SJSA1 (cell line): ENCODE results near the gene JKAMP. TPM values are rescaled to one million over a fixed set of nuclear protein-coding genes. Genes with fewer than 3 reads are reported as not detected.
"Not testable (repeated sequence)": the region's sequence is repeated elsewhere in the genome, so short reads cannot be mapped to it uniquely, and the experiment has no call there.

Source experiments
- DNase-seq, 2 experiments: peaks; one replicate each; pipeline ENCODE4 v3.0.0-alpha.2; 2015 to 2020; ENCODE audit warnings: low spot score in 2 of 2, low read depth in 1 of 2
- H3K27ac ChIP-seq: fragments of 250-450 bp; sonication (Bioruptor Pico); 2 replicates; pipeline ENCODE4 v1.5.1; 2020; ENCODE audit warnings: mild to moderate bottlenecking, moderate library complexity
- H3K27me3 ChIP-seq: fragments of 250-450 bp; sonication (Bioruptor Pico); replicated peaks from 2 replicates; pipeline ENCODE4 v1.5.1; 2020; ENCODE audit warnings: mild to moderate bottlenecking, moderate library complexity
- H3K36me3 ChIP-seq: fragments of 250-450 bp; sonication (Bioruptor Pico); 2 replicates; pipeline ENCODE4 v1.5.1; 2020; ENCODE audit warnings: mild to moderate bottlenecking
- H3K4me1 ChIP-seq: fragments of 250-450 bp; sonication (Bioruptor Pico); replicated peaks from 2 replicates; pipeline ENCODE4 v1.6.1; 2021; ENCODE audit warnings: mild to moderate bottlenecking
- H3K4me3 ChIP-seq: fragments of 250-450 bp; sonication (Bioruptor Pico); 2 replicates; pipeline ENCODE4 v1.5.1; 2020; ENCODE audit warnings: mild to moderate bottlenecking
- H3K9me3 ChIP-seq: fragments of 250-450 bp; sonication (Bioruptor Pico); replicated peaks from 2 replicates; pipeline ENCODE4 v1.5.1; 2020; ENCODE audit warnings: mild to moderate bottlenecking
- total RNA-seq: library from RNA; depleted of rRNA; stranded (reverse); fragments of >200 nt; shearing (Covaris generic); gene quantifications from 2 replicates; pipeline ENCODE4 v1.2.3, GENCODE V29; 2014; rRNA removed

Gene JKAMP, protein sequence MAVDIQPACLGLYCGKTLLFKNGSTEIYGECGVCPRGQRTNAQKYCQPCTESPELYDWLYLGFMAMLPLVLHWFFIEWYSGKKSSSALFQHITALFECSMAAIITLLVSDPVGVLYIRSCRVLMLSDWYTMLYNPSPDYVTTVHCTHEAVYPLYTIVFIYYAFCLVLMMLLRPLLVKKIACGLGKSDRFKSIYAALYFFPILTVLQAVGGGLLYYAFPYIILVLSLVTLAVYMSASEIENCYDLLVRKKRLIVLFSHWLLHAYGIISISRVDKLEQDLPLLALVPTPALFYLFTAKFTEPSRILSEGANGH
- 112 and 116 TPM in 2 replicates for total RNA-seq

GRCh38 chr14:59483819-59484638 lies at the start of gene JKAMP, which contains the start of gene L3HYPDH:
Gene JKAMP, plus strand, starts transcription at chr14:59484517. Its CDS starts 73 bp downstream, at chr14:59484590.
Gene L3HYPDH, minus strand, starts transcription at chr14:59484408. Its CDS starts 92 bp downstream, at chr14:59484316.
- peak within 1 kb of the TSS; percentile 89 for H3K4me3 ChIP-seq

GRCh38 chr14:59435101-59435500 lies 49.2 kb upstream of the JKAMP start:
- no peak overlapping the region for H3K27ac ChIP-seq
- no peaks in the 10 kb centered on the region for H3K27me3 ChIP-seq
- 0 out of 2 replicates have a peak, but pooled peaks cover 5% of the 10 kb centered on the region for H3K36me3 ChIP-seq
- DNase-seq, result no peak
- H3K4me1 ChIP-seq, result peaks cover 15% of the 10 kb centered on the region
- H3K4me3 ChIP-seq, result no peak overlapping the region
- no peaks in the 10 kb centered on the region for H3K9me3 ChIP-seq

More at GRCh38 chr14:59483819-59484638, at the start of gene JKAMP, which contains the start of gene L3HYPDH:
- Histone ChIP-seq H3K36me3 (peaks cover 46% of the 10 kb centered on the region), H3K9me3 (no peaks in the 10 kb centered on the region), H3K27ac (peak within 1 kb of the TSS; percentile 98), H3K27me3 (no peaks in the 10 kb centered on the region), H3K4me1 (peaks cover 31% of the 10 kb centered on the region)
- DNase-seq, result peak; percentile 96 to 97

GRCh38 chr14:59435987-59436386 lies 48.3 kb upstream of the JKAMP start:
- DNase-seq, result no peak
- Histone ChIP-seq H3K36me3 (0 out of 2 replicates have a peak, but pooled peaks cover 5% of the 10 kb centered on the region), H3K4me3 (no peak overlapping the region), H3K27me3 (no peaks in the 10 kb centered on the region), H3K27ac (no peak overlapping the region), H3K9me3 (no peaks in the 10 kb centered on the region), H3K4me1 (peaks cover 15% of the 10 kb centered on the region)

DNA sequence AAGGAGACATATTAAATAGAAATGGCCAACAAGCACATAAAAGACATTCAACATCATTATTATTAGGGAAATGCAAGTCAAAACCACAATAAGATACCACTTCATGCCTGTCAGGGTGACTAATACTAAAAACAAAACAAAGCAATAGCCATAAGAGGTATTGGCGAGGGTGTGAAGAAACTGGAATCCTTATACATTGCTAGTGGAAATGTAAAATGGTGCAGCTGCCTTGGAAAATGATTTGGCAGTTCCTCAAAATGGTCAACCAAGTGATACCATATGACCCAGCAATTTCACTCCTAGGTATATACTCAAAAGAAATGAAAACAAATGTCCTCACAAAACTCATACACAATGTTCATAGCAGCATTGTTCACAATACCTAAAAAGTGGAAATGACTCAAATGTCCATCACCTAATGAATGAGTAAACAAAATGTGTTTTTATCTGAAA lies 46.1 kb upstream of the JKAMP start:
- no peaks in the 10 kb centered on the region for H3K9me3 ChIP-seq
- 0 out of 2 replicates have a peak, but pooled peaks cover 5% of the 10 kb centered on the region for H3K36me3 ChIP-seq
- DNase-seq, result peak in 1 of 2 experiments; percentile 34
- no peak overlapping the region for H3K4me3 ChIP-seq
- H3K27ac ChIP-seq, result 0 out of 2 replicates have a peak overlapping the region, but pooled peaks have one; percentile 4
- peaks cover 15% of the 10 kb centered on the region for H3K4me1 ChIP-seq
- no peaks in the 10 kb centered on the region for H3K27me3 ChIP-seq

- 0 out of 2 replicates have a peak, but pooled peaks cover 5% of the 10 kb centered on the region for H3K36me3 ChIP-seq
- H3K4me1 ChIP-seq, result peaks cover 15% of the 10 kb centered on the region
- H3K9me3 ChIP-seq, result no peaks in the 10 kb centered on the region
- H3K27me3 ChIP-seq, result no peaks in the 10 kb centered on the region
- no peak overlapping the region for H3K4me3 ChIP-seq
- DNase-seq, result no peak
- no peak overlapping the region for H3K27ac ChIP-seq
Measured at GRCh38 chr14:59439256-59439965, 44.9 kb upstream of the JKAMP start.

DNA sequence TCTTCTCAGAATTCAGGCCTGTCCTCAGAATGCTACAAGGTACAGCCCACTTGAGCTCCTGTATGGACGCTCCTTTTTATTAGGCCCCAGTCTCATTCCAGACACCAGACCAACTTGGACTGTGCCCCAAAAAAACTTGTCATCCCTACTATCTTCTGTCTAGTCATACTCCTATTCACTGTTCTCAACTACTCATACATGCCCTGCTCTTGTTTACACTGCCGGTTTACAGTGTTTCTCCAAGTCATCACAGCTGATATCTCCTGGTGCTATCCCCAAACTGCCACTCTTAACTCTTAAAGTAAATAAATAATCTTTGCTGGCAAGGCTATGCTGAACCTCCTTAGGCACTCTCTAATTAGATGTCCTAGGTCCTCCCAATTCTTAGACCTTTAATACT lies 35.6 kb upstream of the JKAMP start:
- DNase-seq, H3K4me1 ChIP-seq, H3K4me3 ChIP-seq, H3K9me3 ChIP-seq, H3K27ac ChIP-seq, H3K27me3 ChIP-seq: not testable (repeated sequence)
- peaks cover 25% of the 10 kb centered on the region for H3K36me3 ChIP-seq

DNA sequence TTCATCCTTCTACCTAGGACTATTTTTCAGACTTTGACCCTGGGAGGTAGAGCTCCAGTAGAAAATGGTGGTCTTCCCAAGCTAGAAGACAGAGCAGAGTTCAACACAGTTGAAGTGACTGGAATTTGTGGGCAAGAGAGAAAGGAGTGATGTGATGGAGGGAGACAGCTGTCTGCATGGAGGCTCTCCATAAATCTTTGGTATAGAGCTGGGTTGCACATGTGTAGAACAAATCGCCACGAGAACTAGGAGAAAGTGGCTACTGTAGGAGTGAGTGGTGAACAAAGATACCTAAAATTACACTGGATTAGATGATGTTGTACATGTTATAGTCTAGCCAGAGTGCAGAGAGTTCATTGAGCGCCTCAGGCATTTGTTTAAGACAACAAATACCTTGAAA lies 33.6 kb upstream of the JKAMP start:
- Histone ChIP-seq H3K4me3 (no peak overlapping the region), H3K4me1 (peaks cover 13% of the 10 kb centered on the region), H3K27ac (no peak overlapping the region), H3K27me3 (no peaks in the 10 kb centered on the region), H3K9me3 (no peaks in the 10 kb centered on the region), H3K36me3 (peaks cover 42% of the 10 kb centered on the region)
- no peak for DNase-seq

DNA sequence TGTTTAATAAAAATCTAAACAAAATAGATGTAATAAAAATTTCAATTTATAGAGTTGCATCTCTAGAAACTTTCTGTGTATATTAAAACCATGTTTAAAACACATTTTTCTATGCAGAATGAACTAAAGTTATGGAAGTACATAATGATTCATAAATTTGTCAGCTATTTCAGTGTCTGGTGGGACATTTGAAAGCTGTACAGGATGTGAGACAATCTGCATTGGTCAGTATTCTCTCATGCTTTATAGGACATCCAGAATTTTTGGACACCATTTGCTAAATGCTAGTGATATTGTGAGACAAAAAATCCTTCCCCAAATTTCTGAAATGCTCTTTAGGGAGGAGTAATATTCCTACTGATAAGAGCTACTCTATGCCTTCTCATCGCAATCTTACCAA lies 32.5 kb upstream of the JKAMP start:
- no peak overlapping the region for H3K27ac ChIP-seq
- H3K9me3 ChIP-seq, result no peaks in the 10 kb centered on the region
- DNase-seq, result no peak
- peaks cover 53% of the 10 kb centered on the region for H3K36me3 ChIP-seq
- H3K4me1 ChIP-seq, result peaks cover 13% of the 10 kb centered on the region
- H3K4me3 ChIP-seq, result no peak overlapping the region
- H3K27me3 ChIP-seq, result no peaks in the 10 kb centered on the region

- H3K9me3 ChIP-seq, result no peaks in the 10 kb centered on the region
- H3K27me3 ChIP-seq, result no peaks in the 10 kb centered on the region
- peaks cover 74% of the 10 kb centered on the region for H3K36me3 ChIP-seq
- H3K27ac ChIP-seq, result no peak overlapping the region; the same call in 1 of the 2 replicates
- peak; percentile 47 to 51 for DNase-seq
- H3K4me1 ChIP-seq, result peaks cover 13% of the 10 kb centered on the region
- no peak overlapping the region for H3K4me3 ChIP-seq
Measured at GRCh38 chr14:59454139-59454538, 30.2 kb upstream of the JKAMP start.

- DNase-seq, result no peak
- Histone ChIP-seq H3K36me3 (peaks cover 87% of the 10 kb centered on the region), H3K27ac (no peak overlapping the region), H3K9me3 (no peaks in the 10 kb centered on the region), H3K4me3 (no peak overlapping the region), H3K27me3 (no peaks in the 10 kb centered on the region), H3K4me1 (peaks cover 13% of the 10 kb centered on the region)
Measured at GRCh38 chr14:59455411-59455810, 28.9 kb upstream of the JKAMP start.

DNA sequence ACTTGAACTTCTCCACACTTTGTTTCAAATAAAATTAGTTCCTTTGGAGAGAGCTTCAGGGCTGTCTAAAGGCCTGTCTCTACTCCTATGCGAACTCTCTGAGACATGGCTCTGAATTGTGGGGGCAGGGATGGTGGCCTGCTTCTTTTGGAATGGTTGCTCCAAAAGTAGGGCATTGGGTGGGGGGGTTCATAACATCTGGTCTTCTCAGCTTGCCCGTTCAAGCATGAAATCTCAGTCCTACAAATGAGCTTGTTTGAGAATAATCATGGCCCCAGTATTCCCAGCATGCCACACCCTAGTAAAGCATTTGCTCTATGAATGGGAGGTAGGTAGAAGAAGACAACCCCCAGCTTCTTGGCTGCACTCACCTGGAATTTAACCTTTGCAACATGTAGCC lies 25.8 kb upstream of the JKAMP start:
- no peak for DNase-seq
- peaks cover 93% of the 10 kb centered on the region for H3K36me3 ChIP-seq
- H3K27ac ChIP-seq, result no peak overlapping the region
- peaks cover 16% of the 10 kb centered on the region for H3K4me1 ChIP-seq
- no peaks in the 10 kb centered on the region for H3K9me3 ChIP-seq
- no peaks in the 10 kb centered on the region for H3K27me3 ChIP-seq
- no peak overlapping the region for H3K4me3 ChIP-seq

- no peaks in the 10 kb centered on the region for H3K9me3 ChIP-seq
- no peak overlapping the region for H3K27ac ChIP-seq
- H3K4me3 ChIP-seq, result no peak overlapping the region
- no peak for DNase-seq
- peaks cover 90% of the 10 kb centered on the region for H3K36me3 ChIP-seq
- peaks cover 9% of the 10 kb centered on the region for H3K4me1 ChIP-seq
- no peaks in the 10 kb centered on the region for H3K27me3 ChIP-seq
Measured at GRCh38 chr14:59460378-59460777, 23.9 kb upstream of the JKAMP start.

DNA sequence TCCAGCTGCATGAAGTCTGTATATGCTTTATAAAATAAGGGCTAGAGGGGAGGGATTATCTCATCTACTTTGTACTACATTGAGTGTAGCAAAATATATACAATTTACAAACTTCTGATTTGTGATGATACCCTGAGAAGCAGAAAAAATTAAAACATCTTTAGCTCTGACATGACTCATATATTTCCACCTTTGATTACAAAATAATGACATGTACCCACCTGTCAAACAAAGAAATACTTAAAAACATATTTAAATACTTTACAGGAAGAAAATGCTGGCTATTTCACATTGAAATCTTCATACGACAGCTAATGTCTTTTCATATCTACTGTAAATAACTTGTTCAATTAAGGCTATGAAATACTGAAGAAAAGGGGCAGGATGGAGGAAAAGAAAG lies 22.4 kb upstream of the JKAMP start:
- no peak for DNase-seq
- H3K27ac ChIP-seq, result no peak overlapping the region
- peaks cover 84% of the 10 kb centered on the region for H3K36me3 ChIP-seq
- H3K4me3 ChIP-seq, result no peak overlapping the region
- H3K4me1 ChIP-seq, result peaks cover 9% of the 10 kb centered on the region
- no peaks in the 10 kb centered on the region for H3K27me3 ChIP-seq
- H3K9me3 ChIP-seq, result no peaks in the 10 kb centered on the region
